ENCODE results near the gene FGD1. TPM values are rescaled to one million over a fixed set of nuclear protein-coding genes. Genes with fewer than 3 reads are reported as not detected.
A peak's percentile ranks its signal among the peaks of the same experiment; 100 is the strongest.

Gene FGD1
- total and polyA plus RNA-seq, 2 donors (not counting 3 experiments of a cell fraction or from before 2014, with no cell fraction given): 6.3 to 19.6 TPM

DNA sequence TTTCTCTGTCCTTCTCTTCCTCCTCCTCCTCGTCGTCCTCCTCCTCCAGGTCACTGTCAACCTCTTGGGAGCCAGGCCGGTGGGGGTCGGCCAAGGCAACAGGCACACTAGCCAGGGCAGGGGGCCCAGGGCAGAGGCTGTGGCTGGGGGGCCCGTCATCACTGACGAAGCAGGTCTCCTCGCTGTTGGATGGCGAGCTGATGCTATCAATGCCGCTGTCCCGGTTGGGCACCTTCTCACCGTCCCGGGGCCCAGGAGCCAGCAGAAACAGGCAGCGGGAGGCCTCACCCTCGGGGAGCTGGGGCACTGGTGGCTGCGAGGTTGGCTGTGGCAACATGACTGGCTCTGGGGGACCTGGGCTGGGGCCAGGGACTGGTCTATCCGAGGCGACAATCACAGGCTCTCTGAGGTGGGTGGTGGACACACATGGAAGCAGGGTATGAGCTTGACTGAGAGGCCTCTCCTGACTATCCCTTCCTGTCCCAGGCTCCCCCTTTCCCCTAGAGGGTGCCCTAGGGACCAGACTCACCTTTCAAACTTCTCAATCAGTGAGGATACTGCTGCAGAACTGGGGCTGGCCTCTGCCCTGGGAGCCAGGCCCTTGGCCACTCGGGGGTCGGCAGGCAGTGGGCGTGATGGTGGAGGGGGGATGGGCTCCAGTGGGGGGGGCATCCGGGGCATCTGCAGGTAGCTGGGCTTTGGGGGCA lies 25.8 kb downstream of the FGD1 start:
- intact Hi-C loops (cut with micrococcal nuclease) (no loop called here), dilution Hi-C loops (cut with MboI; ENCODE audit: extremely low pct_ligation_motif_present, low sequenced_read_pairs) (no loop called here)
- H3K4me2 ChIP-seq (ENCODE audit: insufficient read depth, low read length): no peak overlapping the region
- BruUV-seq (replicated peaks): TSS peak; percentile 22
- H3K9ac ChIP-seq (replicated peaks; ENCODE audit: extremely low read depth, insufficient read depth, low read length): no peak overlapping the region
- H3K27me3 ChIP-seq (ENCODE audit: control insufficient read depth in 2 of 2, insufficient read depth in 2 of 2, low read length in 2 of 2): no peaks in the 10 kb centered on the region
- no peak overlapping the region for H2AFZ ChIP-seq (ENCODE audit: low read depth, low read length)
- peaks cover 0 to 16% of the 10 kb centered on the region in 2 experiments for H3K36me3 ChIP-seq (ENCODE audit: control insufficient read depth in 2 of 2, extremely low read depth in 1 of 2, insufficient read depth in 2 of 2, low read length in 2 of 2)
- H3K79me2 ChIP-seq (ENCODE audit: control insufficient read depth, insufficient read depth, low read length): no peaks in the 10 kb centered on the region
- POLR2A ChIA-PET: no interaction called here
- no peak for FAIRE-seq
- DNase-seq (ENCODE audit: low read depth, low spot score): no peak
- no peak overlapping the region for H3K4me3 ChIP-seq (replicated peaks in 1 of 3; ENCODE audit: insufficient read depth in 1 of 3, low read depth in 1 of 3, low read length in 3 of 3)
- CTCF ChIA-PET: no interaction called here
- no peak for TF ChIP-seq POLR2A (IDR thresholded peaks at IDR 0.05; ENCODE audit: low read depth, low read length)
- no peaks in the 10 kb centered on the region for H3K4me1 ChIP-seq (ENCODE audit: control insufficient read depth, extremely low read depth, insufficient read depth, low read length)
- no peaks in the 10 kb centered on the region for H4K20me1 ChIP-seq (replicated peaks; ENCODE audit: control insufficient read depth, extremely low read depth, insufficient read depth, low read length)
- H3K9me1 ChIP-seq (replicated peaks; ENCODE audit: control insufficient read depth, extremely low read depth, insufficient read depth, low read length): no peaks in the 10 kb centered on the region
- H3K9me3 ChIP-seq (replicated peaks; ENCODE audit: control insufficient read depth, insufficient read depth, low read length): no peaks in the 10 kb centered on the region
- no peak overlapping the region for H3K27ac ChIP-seq (ENCODE audit: insufficient read depth, low read depth, low read length)

DNA sequence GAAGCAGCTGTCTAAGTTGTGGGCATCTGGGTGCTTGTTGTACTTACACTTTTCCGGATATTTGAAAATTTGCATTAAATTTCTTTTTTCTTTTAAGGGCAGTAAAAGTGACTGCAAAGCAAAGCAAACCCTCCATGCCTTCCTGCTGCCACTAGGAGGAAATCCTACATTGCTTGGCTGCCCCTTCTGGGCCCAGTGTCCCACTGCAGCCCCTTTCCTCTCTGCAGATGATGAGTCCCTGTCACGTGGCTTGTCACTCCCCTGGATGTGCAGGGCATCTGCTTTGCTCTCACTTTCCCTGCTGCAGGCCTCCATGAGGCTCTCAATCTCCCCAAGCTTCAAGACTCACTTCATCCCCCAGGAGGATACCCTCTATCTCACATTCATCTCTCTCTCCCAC lies 43.1 kb downstream of the FGD1 start:
- Histone ChIP-seq H3K4me3 (replicated peaks in 1 of 3; ENCODE audit: insufficient read depth in 1 of 3, low read depth in 1 of 3, low read length in 3 of 3) (no peak overlapping the region), H3K27ac (ENCODE audit: insufficient read depth, low read depth, low read length) (no peak overlapping the region), H3K79me2 (ENCODE audit: control insufficient read depth, insufficient read depth, low read length) (no peaks in the 10 kb centered on the region), H2AFZ (ENCODE audit: low read depth, low read length) (no peak overlapping the region), H3K9ac (replicated peaks; ENCODE audit: extremely low read depth, insufficient read depth, low read length) (no peak overlapping the region), H3K36me3 (ENCODE audit: control insufficient read depth in 2 of 2, extremely low read depth in 1 of 2, insufficient read depth in 2 of 2, low read length in 2 of 2) (peaks cover 0 to 2% of the 10 kb centered on the region in 2 experiments), H3K9me3 (replicated peaks; ENCODE audit: control insufficient read depth, insufficient read depth, low read length) (no peaks in the 10 kb centered on the region), H4K20me1 (replicated peaks; ENCODE audit: control insufficient read depth, extremely low read depth, insufficient read depth, low read length) (no peaks in the 10 kb centered on the region), H3K4me1 (ENCODE audit: control insufficient read depth, extremely low read depth, insufficient read depth, low read length) (no peaks in the 10 kb centered on the region), H3K27me3 (ENCODE audit: control insufficient read depth in 2 of 2, insufficient read depth in 2 of 2, low read length in 2 of 2) (no peaks in the 10 kb centered on the region), H3K4me2 (ENCODE audit: insufficient read depth, low read length) (no peak overlapping the region), H3K9me1 (replicated peaks; ENCODE audit: control insufficient read depth, extremely low read depth, insufficient read depth, low read length) (no peaks in the 10 kb centered on the region)
- DNase-seq (ENCODE audit: low read depth, low spot score): no peak
- FAIRE-seq: no peak
- ChIA-PET POLR2A (no interaction called here), CTCF (no interaction called here)
- intact Hi-C loops (cut with micrococcal nuclease) (no loop called here), dilution Hi-C loops (cut with MboI; ENCODE audit: extremely low pct_ligation_motif_present, low sequenced_read_pairs) (no loop called here)
- TF ChIP-seq POLR2A (IDR thresholded peaks at IDR 0.05; ENCODE audit: low read depth, low read length) (no peak), POLR2AphosphoS5 (IDR thresholded peaks at IDR 0.05; ENCODE audit: insufficient read depth, low read depth, low read length) (no peak), CTCF (IDR thresholded peaks at IDR 0.05; ENCODE audit: extremely low read depth in 1 of 2, insufficient read depth in 1 of 2, low read depth in 1 of 2, low read length in 2 of 2) (no peak), GATA2 (IDR thresholded peaks at IDR 0.05; ENCODE audit: insufficient read depth, insufficient read length, low read depth, low read length) (no peak), JUN (IDR thresholded peaks at IDR 0.05; ENCODE audit: borderline replicate concordance, insufficient read depth, insufficient read length, low read depth) (no peak), MYC (IDR thresholded peaks at IDR 0.05; ENCODE audit: low read depth, low read length) (no peak), EZH2 (IDR thresholded peaks at IDR 0.05; ENCODE audit: borderline replicate concordance, low read depth, low read length, severe bottlenecking) (no peak), FOS (IDR thresholded peaks at IDR 0.05; ENCODE audit: borderline replicate concordance, insufficient read depth, low read length) (no peak)
- TF ChIP-seq, protein P1, sequence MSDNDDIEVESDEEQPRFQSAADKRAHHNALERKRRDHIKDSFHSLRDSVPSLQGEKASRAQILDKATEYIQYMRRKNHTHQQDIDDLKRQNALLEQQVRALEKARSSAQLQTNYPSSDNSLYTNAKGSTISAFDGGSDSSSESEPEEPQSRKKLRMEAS (IDR thresholded peaks at IDR 0.05; ENCODE audit: insufficient read depth, insufficient read length): no peak
- no TSS peak for BruUV-seq (replicated peaks)

Measured in endothelial cell of umbilical vein (primary cell).